GM21529 (cell line): ENCODE measurements around the gene CC2D1A.

Experiments used
- ATAC-seq: cut with Tn5 transposase; IDR thresholded peaks from one replicate; pipeline ENCODE4 v1.9.1; 2021; ENCODE audit not compliant: unreplicated experiment

CC2D1A gene

DNA sequence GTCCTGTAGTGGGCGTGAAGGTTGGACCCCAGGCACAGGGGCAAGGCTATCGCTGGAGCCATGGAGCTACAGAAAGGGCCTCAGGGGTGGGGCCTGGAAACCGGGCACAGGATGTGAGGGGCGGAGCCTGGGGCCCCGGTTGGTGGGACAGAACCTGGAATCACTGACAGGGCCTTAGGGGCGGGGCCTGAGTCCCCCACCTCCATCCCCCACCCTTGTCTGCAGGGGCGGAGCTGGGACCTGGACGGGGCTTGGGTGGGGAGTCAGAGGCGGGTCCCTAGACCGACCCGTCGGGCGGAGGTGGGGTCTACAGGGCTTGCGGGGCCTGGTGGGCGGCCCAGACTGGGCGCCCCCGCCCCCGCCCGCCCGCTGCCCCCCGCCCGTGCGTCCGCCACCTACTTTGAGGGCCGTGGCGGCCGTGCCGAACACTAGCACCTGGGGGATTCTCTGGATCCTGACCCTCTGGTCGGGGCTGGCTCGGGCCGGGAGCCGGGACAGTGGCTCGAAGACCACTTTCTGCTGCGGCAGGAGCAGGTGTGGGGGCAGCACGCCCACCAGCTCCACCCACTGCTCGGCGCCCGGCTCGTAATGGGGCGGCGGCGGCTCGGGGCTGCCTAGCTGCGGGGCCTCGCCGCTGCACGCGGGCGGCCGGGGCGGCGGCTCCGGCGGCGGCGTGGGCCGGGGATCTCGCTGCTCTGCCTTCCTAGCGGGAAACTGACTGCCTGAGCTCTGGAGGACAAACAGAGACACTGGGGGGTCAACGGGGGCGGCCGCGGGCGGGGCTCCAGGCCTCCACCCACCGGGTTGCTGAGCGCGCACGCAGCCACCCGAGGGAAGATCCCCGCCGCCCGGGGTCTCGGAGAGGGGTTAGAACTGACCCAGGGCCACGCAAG, 72.6 kb downstream of the CC2D1A start:
- no peak for ATAC-seq

DNA sequence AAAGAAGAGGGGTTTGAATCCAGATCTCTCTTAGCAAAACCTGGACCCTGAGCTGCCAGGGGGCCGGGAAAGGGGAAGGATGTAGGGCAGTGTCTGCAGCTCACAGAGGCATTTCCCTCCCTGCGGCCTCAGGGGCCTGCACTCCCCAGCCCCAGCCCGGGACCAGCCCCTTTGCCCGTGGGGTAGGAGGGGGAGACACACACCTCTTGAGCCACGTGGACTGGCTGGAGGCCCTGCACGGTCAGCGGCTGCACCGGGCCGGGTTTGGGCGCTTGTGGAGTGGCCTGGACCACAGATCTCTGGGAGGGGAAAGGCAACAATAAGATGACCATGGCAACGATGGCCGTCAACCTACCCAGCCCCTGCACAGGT, 73.2 kb downstream of the CC2D1A start:
- ATAC-seq: no peak

DNA sequence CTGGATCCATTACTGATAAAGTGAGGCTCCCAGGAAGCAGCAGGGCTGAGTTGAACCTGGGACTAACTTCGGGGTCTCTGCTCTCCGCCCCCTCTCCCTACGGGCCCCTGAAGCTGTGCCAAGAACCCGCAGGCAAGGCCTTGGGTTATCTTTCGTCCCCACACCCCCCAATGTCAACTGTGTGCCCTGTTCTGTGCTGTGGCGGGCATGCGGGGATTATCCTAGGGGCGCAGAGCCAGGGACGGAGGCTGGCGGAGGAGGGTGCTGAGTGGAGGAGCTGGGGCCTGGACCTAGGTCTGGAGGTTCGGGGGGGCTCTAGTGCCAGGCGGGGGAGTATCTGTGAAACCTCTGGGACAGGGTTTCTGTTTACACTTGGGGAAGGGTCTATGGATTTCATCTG, 73.7 kb downstream of the CC2D1A start:
- no peak for ATAC-seq

DNA sequence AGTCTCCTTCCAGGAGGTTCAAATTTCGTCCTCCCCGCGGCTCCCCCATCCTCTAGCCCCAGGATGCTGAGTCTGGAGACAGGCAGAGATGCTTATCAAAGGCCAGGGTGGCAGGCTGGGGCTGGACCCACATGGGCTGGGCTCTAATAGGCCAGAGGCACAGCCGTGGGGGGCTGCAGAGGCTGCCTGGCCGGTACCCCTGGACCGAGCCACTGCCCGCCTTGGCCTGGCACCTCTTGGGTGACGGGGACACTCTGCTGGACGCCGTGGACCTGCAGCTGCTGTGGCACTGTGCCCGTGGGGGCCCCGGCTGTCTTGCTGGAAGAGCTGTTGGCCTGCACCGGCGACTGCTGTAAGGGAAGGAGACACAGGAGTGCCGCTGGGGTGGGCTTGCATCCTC, 74.3 kb downstream of the CC2D1A start:
- no peak for ATAC-seq
